ENCODE data around the gene SURF6. TPM values are rescaled to one million over a fixed set of nuclear protein-coding genes. Genes with fewer than 3 reads are reported as not detected.

Gene SURF6
- total RNA-seq, 4 donors from 2014 or later = 2.9 to 19.3 (median 17.2) TPM

GRCh38 chr9:133382507-133383141 lies 46.6 kb upstream of the SURF6 start:
- H3K36me3 ChIP-seq = no peaks in the 10 kb centered on the region
- no peak for TF ChIP-seq POLR2A (IDR thresholded peaks at IDR 0.05)
- no peak for TF ChIP-seq CTCF (IDR thresholded peaks at IDR 0.05)
- no peaks in the 10 kb centered on the region for H3K9me3 ChIP-seq
- no peaks in the 10 kb centered on the region for H3K27me3 ChIP-seq
- no peaks in the 10 kb centered on the region for H3K4me1 ChIP-seq
- H3K4me3 ChIP-seq = no peak overlapping the region
- DNase-seq = no peak
- intact Hi-C loops (cut with DNase I; ENCODE audit: low total_unique reads) = no loop called here
- no peak overlapping the region for H3K27ac ChIP-seq

- Histone ChIP-seq H3K27ac (no peak overlapping the region), H3K4me1 (no peaks in the 10 kb centered on the region), H3K27me3 (no peaks in the 10 kb centered on the region), H3K4me3 (no peak overlapping the region), H3K9me3 (no peaks in the 10 kb centered on the region), H3K36me3 (no peaks in the 10 kb centered on the region)
- intact Hi-C loops (cut with DNase I; ENCODE audit: low total_unique reads) = no loop called here
- no peak for DNase-seq
- TF ChIP-seq CTCF (IDR thresholded peaks at IDR 0.05) (no peak), POLR2A (IDR thresholded peaks at IDR 0.05) (no peak)
Observed at GRCh38 chr9:133380734-133381133, 44.7 kb upstream of the SURF6 start.

GRCh38 chr9:133379153-133380086 lies 43.4 kb upstream of the SURF6 start:
- Histone ChIP-seq H3K27ac (no peak overlapping the region), H3K27me3 (no peaks in the 10 kb centered on the region), H3K4me3 (no peak overlapping the region), H3K36me3 (no peaks in the 10 kb centered on the region), H3K4me1 (no peaks in the 10 kb centered on the region), H3K9me3 (no peaks in the 10 kb centered on the region)
- intact Hi-C loops (cut with DNase I; ENCODE audit: low total_unique reads) = no loop called here
- no peak for DNase-seq
- no peak for TF ChIP-seq POLR2A (IDR thresholded peaks at IDR 0.05)
- no peak for TF ChIP-seq CTCF (IDR thresholded peaks at IDR 0.05)

GRCh38 chr9:133378408-133378962 lies 42.5 kb upstream of the SURF6 start:
- H3K27me3 ChIP-seq = no peaks in the 10 kb centered on the region
- no peak for DNase-seq
- H3K27ac ChIP-seq = no peak overlapping the region
- no peaks in the 10 kb centered on the region for H3K4me1 ChIP-seq
- intact Hi-C loops (cut with DNase I; ENCODE audit: low total_unique reads) = no loop called here
- no peaks in the 10 kb centered on the region for H3K9me3 ChIP-seq
- no peak for TF ChIP-seq POLR2A (IDR thresholded peaks at IDR 0.05)
- TF ChIP-seq CTCF (IDR thresholded peaks at IDR 0.05) = no peak
- no peaks in the 10 kb centered on the region for H3K36me3 ChIP-seq
- no peak overlapping the region for H3K4me3 ChIP-seq
